GM12891 (cell line): Measurements from ENCODE around the gene SCAI.

ENCODE experiments used
- PAX5 ChIP-seq: IDR thresholded peaks from 2 replicates; pipeline ENCODE4 v1.6.1; 2011; ENCODE audit warnings: low read length, moderate library complexity, mild to moderate bottlenecking; ENCODE audit not compliant: insufficient read depth, severe bottlenecking
- POLR2A ChIP-seq: IDR thresholded peaks from 2 replicates; pipeline ENCODE4 v1.6.1; 2011; ENCODE audit warnings: low read depth, low read length, control low read depth
- POLR2AphosphoS5 ChIP-seq: IDR thresholded peaks from 2 replicates; pipeline ENCODE4 v1.6.1; 2011; ENCODE audit warnings: low read depth, low read length, control low read depth
- POU2F2 ChIP-seq: IDR thresholded peaks from 2 replicates; pipeline ENCODE4 v1.6.1; 2011; ENCODE audit warnings: low read depth, mild to moderate bottlenecking, control low read depth, low read length, moderate library complexity
- SPI1 ChIP-seq: IDR thresholded peaks from 2 replicates; pipeline ENCODE4 v1.6.1; 2011; ENCODE audit warnings: low read depth, low read length, control low read depth
- TAF1 ChIP-seq: IDR thresholded peaks from 2 replicates; pipeline ENCODE4 v1.6.1; 2011; ENCODE audit warnings: low read depth, low read length, control low read depth

GRCh38 chr9:125140576-125140975 is 2.8 kb downstream of the SCAI start:
- TF ChIP-seq POLR2A (no peak), POLR2AphosphoS5 (no peak), TAF1 (no peak), PAX5 (no peak), SPI1 (no peak), POU2F2 (no peak)
